Trophoblast cell (in vitro differentiated cells and primary cell): ENCODE data around the gene RPL19.

Source experiments
- DNase-seq, 2 donors: peaks; one replicate each; pipeline ENCODE4 v3.0.0-alpha.2; 2016
- H2AFZ ChIP-seq: 2 replicates; pipeline ENCODE4 v1.6.1; 2013; ENCODE audit warnings: low read length, moderate library complexity, mild to moderate bottlenecking; ENCODE audit not compliant: insufficient read depth, poor library complexity
- H2AK5ac ChIP-seq: 2 replicates; pipeline ENCODE4 v1.6.1; 2013; ENCODE audit warnings: mild to moderate bottlenecking, low read length
- H2BK120ac ChIP-seq: 2 replicates; pipeline ENCODE4 v1.6.1; 2013; ENCODE audit warnings: low read length, mild to moderate bottlenecking, moderate library complexity; ENCODE audit not compliant: insufficient read depth, poor library complexity
- H2BK12ac ChIP-seq: 2 replicates; pipeline ENCODE4 v1.6.1; 2013; ENCODE audit warnings: mild to moderate bottlenecking, low read length, moderate library complexity
- H2BK5ac ChIP-seq: 2 replicates; pipeline ENCODE4 v1.6.1; 2013; ENCODE audit warnings: low read length, low read depth, moderate library complexity, mild to moderate bottlenecking; ENCODE audit not compliant: poor library complexity
- H3K14ac ChIP-seq: 2 replicates; pipeline ENCODE4 v1.6.1; 2013; ENCODE audit warnings: mild to moderate bottlenecking, low read length
- H3K18ac ChIP-seq: 2 replicates; pipeline ENCODE4 v1.6.1; 2013; ENCODE audit warnings: mild to moderate bottlenecking, low read length
- H3K23ac ChIP-seq: 2 replicates; pipeline ENCODE4 v1.6.1; 2013; ENCODE audit warnings: low read length
- H3K27ac ChIP-seq: 2 replicates; pipeline ENCODE4 v1.5.1; 2013; ENCODE audit warnings: low read depth, mild to moderate bottlenecking, inconsistent platforms, low read length, moderate library complexity
- H3K27me3 ChIP-seq: 2 replicates; pipeline ENCODE4 v1.6.1; 2013; ENCODE audit warnings: inconsistent platforms, mild to moderate bottlenecking, low read length, moderate library complexity; ENCODE audit not compliant: insufficient read depth
- H3K36me3 ChIP-seq, 2 experiments: 1 replicate in 1 of 2; 2 replicates in 1 of 2; pipeline ENCODE4 v1.6.1; 2013; ENCODE audit warnings: low read length in 2 of 2, mild to moderate bottlenecking in 2 of 2, moderate library complexity in 1 of 2; ENCODE audit not compliant: insufficient read depth in 2 of 2, control insufficient read depth in 1 of 2
- H3K4ac ChIP-seq: 2 replicates; pipeline ENCODE4 v1.6.1; 2013; ENCODE audit warnings: low read depth, mild to moderate bottlenecking, low read length, moderate library complexity
- H3K4me1 ChIP-seq, 2 experiments: 1 replicate in 1 of 2; 2 replicates in 1 of 2; pipeline ENCODE4 v1.6.1; 2013; ENCODE audit warnings: low read length in 2 of 2, mild to moderate bottlenecking in 2 of 2, moderate library complexity in 1 of 2; ENCODE audit not compliant: insufficient read depth in 2 of 2, control insufficient read depth in 1 of 2
- H3K4me2 ChIP-seq: 2 replicates; pipeline ENCODE4 v1.6.1; 2013; ENCODE audit warnings: inconsistent platforms, mild to moderate bottlenecking, low read length, moderate library complexity
- H3K4me3 ChIP-seq: 2 replicates; pipeline ENCODE4 v1.5.1; 2013; ENCODE audit warnings: mild to moderate bottlenecking, low read depth, low read length, inconsistent platforms
- H3K79me1 ChIP-seq: one replicate; pipeline ENCODE4 v1.6.1; 2013; ENCODE audit warnings: low read length
- H3K79me2 ChIP-seq: 2 replicates; pipeline ENCODE4 v1.6.1; 2013; ENCODE audit warnings: low read length, mild to moderate bottlenecking; ENCODE audit not compliant: control insufficient read depth, insufficient read depth, poor library complexity
- H3K9ac ChIP-seq: 2 replicates; pipeline ENCODE4 v1.6.1; 2013; ENCODE audit warnings: mild to moderate bottlenecking, low read length
- H3K9me3 ChIP-seq: 2 replicates; pipeline ENCODE4 v1.6.1; 2013; ENCODE audit warnings: low read depth, mild to moderate bottlenecking, control low read depth, inconsistent platforms, low read length; ENCODE audit not compliant: insufficient read depth
- H4K12ac ChIP-seq: 2 replicates; pipeline ENCODE4 v1.6.1; 2013; ENCODE audit warnings: low read depth, mild to moderate bottlenecking, low read length, moderate library complexity
- H4K8ac ChIP-seq: 2 replicates; pipeline ENCODE4 v1.6.1; 2013; ENCODE audit warnings: low read depth, mild to moderate bottlenecking, low read length, moderate library complexity
- H4K91ac ChIP-seq: one replicate; pipeline ENCODE4 v1.6.1; 2013; ENCODE audit warnings: low read depth, mild to moderate bottlenecking, low read length, moderate library complexity
- WGBS: extraction: QIAGEN DNeasy Blood & Tissue Kit; methylation state at CpG from one replicate; pipeline ENCODE4 v1.1.7; 2013; ENCODE audit warnings: missing lambda C conversion rate; ENCODE audit not compliant: insufficient read length, insufficient coverage; ENCODE audit errors: extremely low coverage; 5-methylcytosine and 5-hydroxymethylcytosine counted together

The RPL19 gene

GRCh38 chr17:39183720-39184119, 16.4 kb upstream of the RPL19 start:
- Histone ChIP-seq H3K23ac (no peak overlapping the region), H4K91ac (no peak overlapping the region), H2AFZ (no peak overlapping the region), H4K8ac (no peak overlapping the region), H3K4me2 (no peak overlapping the region), H2BK120ac (no peak overlapping the region), H4K12ac (no peak overlapping the region), H3K9ac (no peak overlapping the region), H2BK5ac (no peak overlapping the region), H3K79me2 (no peaks in the 10 kb centered on the region), H3K36me3 (peaks cover 11 to 13% of the 10 kb centered on the region in 2 experiments), H3K27ac (no peak overlapping the region), H3K4me3 (no peak overlapping the region), H3K27me3 (no peaks in the 10 kb centered on the region), H2BK12ac (no peak overlapping the region), H3K18ac (no peak overlapping the region), H3K79me1 (no peaks in the 10 kb centered on the region), H3K9me3 (no peaks in the 10 kb centered on the region), H3K4ac (no peak overlapping the region), H3K4me1 (no peaks in the 10 kb centered on the region), H3K14ac (no peak overlapping the region), H2AK5ac (no peak overlapping the region)
- no CpG with 5 or more reads among the region's 10 CpGs for WGBS
- DNase-seq, result no peak

GRCh38 chr17:39186481-39187002, 13.5 kb upstream of the RPL19 start:
- Histone ChIP-seq H3K14ac (no peak overlapping the region), H4K8ac (no peak overlapping the region)
- no CpG with 5 or more reads among the region's 15 CpGs for WGBS

GRCh38 chr17:39187152-39187830, 12.8 kb upstream of the RPL19 start:
- Histone ChIP-seq H3K14ac (no peak overlapping the region), H3K4me1 (no peaks in the 10 kb centered on the region), H3K18ac (no peak overlapping the region), H4K8ac (no peak overlapping the region), H3K23ac (no peak overlapping the region), H3K4me2 (no peak overlapping the region), H2BK12ac (no peak overlapping the region), H3K79me1 (no peaks in the 10 kb centered on the region), H4K12ac (no peak overlapping the region), H2BK120ac (no peak overlapping the region), H2BK5ac (no peak overlapping the region), H4K91ac (no peak overlapping the region), H3K4ac (no peak overlapping the region), H2AFZ (no peak overlapping the region), H3K27me3 (no peaks in the 10 kb centered on the region), H3K36me3 (peaks cover 14 to 19% of the 10 kb centered on the region in 2 experiments), H3K27ac (no peak overlapping the region), H3K79me2 (no peaks in the 10 kb centered on the region), H2AK5ac (no peak overlapping the region), H3K4me3 (no peak overlapping the region), H3K9ac (no peak overlapping the region), H3K9me3 (no peaks in the 10 kb centered on the region)
- DNase-seq, result no peak
- WGBS, result no CpG with 5 or more reads among the region's 9 CpGs

More at GRCh38 chr17:39186481-39187002, 13.5 kb upstream of the RPL19 start:
- no peak overlapping the region for H2BK12ac ChIP-seq
- DNase-seq, result no peak
- no peak overlapping the region for H2AK5ac ChIP-seq
- no peaks in the 10 kb centered on the region for H3K79me1 ChIP-seq
- no peak overlapping the region for H4K12ac ChIP-seq
- no peak overlapping the region for H3K9ac ChIP-seq
- H4K91ac ChIP-seq, result no peak overlapping the region
- H3K4me1 ChIP-seq, result no peaks in the 10 kb centered on the region
- no peaks in the 10 kb centered on the region for H3K9me3 ChIP-seq
- H2BK5ac ChIP-seq, result no peak overlapping the region
- H3K18ac ChIP-seq, result no peak overlapping the region
- H3K79me2 ChIP-seq, result no peaks in the 10 kb centered on the region
- H2BK120ac ChIP-seq, result no peak overlapping the region
- no peaks in the 10 kb centered on the region for H3K27me3 ChIP-seq
- no peak overlapping the region for H3K27ac ChIP-seq
- no peak overlapping the region for H3K23ac ChIP-seq
- no peak overlapping the region for H3K4me3 ChIP-seq
- no peak overlapping the region for H3K4ac ChIP-seq
- H3K4me2 ChIP-seq, result no peak overlapping the region
- H3K36me3 ChIP-seq, result peaks cover 14 to 16% of the 10 kb centered on the region in 2 experiments
- no peak overlapping the region for H2AFZ ChIP-seq

GRCh38 chr17:39191750-39192510, 8.2 kb upstream of the RPL19 start:
- no peak overlapping the region for H2BK120ac ChIP-seq
- no peak overlapping the region for H2BK12ac ChIP-seq
- H3K4me1 ChIP-seq, result peaks cover 2 to 7% of the 10 kb centered on the region in 2 experiments
- H3K4me2 ChIP-seq, result no peak overlapping the region
- peak overlapping the region; percentile 3 for H3K9ac ChIP-seq
- DNase-seq, result no peak
- H4K8ac ChIP-seq, result no peak overlapping the region
- no CpG with 5 or more reads among the region's 9 CpGs for WGBS
- H2AK5ac ChIP-seq, result no peak overlapping the region
- no peaks in the 10 kb centered on the region for H3K79me1 ChIP-seq
- H3K14ac ChIP-seq, result no peak overlapping the region
- no peak overlapping the region for H4K12ac ChIP-seq
- no peak overlapping the region for H4K91ac ChIP-seq
- H2BK5ac ChIP-seq, result no peak overlapping the region
- no peak overlapping the region for H3K23ac ChIP-seq
- H3K4me3 ChIP-seq, result no peak overlapping the region
- no peak overlapping the region for H2AFZ ChIP-seq
- H3K18ac ChIP-seq, result no peak overlapping the region
- H3K27ac ChIP-seq, result no peak overlapping the region
- peaks cover 4 to 8% of the 10 kb centered on the region in 2 experiments for H3K36me3 ChIP-seq
- H3K27me3 ChIP-seq, result no peaks in the 10 kb centered on the region
- peaks cover 1% of the 10 kb centered on the region for H3K9me3 ChIP-seq
- no peak overlapping the region for H3K4ac ChIP-seq
- H3K79me2 ChIP-seq, result no peaks in the 10 kb centered on the region
